ENCODE data around the gene U2AF1L4.

U2AF1L4 gene

DNA sequence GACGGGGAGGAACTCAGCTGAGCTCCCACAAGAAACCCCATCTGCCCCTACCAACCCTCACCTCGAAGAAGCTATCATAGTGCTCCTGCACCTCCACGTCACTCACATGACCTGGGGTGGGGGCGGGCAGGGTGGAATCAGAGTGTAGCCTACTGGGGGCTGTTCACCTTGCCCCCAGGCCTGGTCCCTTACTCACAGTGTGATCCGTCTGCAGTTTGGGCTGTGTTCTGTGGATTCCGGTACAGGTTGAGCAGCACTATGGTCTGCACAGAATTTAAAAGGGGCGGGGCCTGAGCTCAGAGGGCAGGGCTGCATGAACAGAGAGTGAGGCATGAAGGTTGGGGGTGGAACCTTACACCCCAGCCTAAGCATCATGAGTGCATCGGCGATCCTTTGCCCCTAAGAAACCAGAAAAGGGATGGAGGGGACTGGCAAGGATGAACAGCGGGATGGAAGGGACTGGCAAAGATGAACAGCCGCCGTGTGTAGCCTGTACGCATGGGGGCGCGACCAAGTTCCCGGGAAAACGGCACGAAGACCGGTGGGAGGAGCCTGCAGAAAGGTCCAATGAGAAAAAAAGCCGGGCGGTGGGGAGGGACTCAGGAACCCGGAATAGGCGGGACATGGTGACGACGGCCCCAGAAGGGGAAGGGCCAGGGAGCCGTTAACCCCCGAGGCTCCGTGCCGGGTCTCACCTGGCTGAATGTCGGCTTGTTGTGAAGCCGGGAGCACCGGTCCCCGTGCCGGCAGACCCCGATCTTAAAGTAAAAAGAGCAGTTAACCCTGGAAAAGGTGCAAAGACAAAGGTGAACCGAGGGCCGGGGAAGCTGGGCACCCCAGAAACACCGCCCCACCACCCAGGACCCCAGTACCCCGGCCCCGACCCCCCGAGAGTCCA is 539 bp downstream of the U2AF1L4 start:
- intact Hi-C loops (cut with DNase I), result no loop called here
- DNase-seq, result peak; percentile 93 to 99 (median 96)

DNA sequence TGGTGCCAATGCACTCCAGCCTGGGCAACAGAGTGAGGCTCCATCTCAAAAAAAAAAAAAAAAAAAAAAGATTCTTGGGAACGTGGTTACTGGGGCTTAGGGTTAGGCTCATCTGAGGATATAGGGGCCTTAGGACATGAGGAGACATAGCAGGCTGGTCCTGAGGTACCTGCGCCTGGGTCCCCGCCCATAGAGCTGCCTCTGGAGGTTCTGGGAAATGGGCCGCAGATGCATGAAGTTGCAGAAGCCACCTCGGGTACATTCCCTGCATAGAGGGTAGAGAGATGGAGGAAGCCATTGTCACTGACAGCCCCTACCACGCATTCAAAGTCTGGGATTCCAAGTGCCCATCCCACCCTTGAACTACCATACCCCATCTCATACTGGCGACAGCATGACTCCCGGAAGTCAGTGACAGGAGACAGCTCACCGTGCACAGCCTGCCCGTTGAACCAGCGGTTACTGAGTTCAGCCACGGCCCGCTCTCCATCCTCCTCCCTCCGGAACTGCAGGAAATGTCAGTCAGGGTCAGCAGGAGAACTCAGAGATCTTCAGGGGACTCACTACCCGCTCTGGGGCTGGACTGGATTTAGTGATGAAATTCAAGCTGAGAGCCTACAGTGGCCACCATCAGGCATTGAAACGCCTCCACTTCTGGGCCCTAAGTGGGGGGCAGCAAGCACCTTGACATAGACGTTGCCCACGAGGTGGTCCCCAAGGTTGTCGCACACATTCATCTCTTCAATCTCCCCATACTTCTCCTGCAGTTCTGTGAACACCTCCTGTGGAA is 1.4 kb downstream of the U2AF1L4 start:
- intact Hi-C loops (cut with DNase I), result no loop called here

DNA sequence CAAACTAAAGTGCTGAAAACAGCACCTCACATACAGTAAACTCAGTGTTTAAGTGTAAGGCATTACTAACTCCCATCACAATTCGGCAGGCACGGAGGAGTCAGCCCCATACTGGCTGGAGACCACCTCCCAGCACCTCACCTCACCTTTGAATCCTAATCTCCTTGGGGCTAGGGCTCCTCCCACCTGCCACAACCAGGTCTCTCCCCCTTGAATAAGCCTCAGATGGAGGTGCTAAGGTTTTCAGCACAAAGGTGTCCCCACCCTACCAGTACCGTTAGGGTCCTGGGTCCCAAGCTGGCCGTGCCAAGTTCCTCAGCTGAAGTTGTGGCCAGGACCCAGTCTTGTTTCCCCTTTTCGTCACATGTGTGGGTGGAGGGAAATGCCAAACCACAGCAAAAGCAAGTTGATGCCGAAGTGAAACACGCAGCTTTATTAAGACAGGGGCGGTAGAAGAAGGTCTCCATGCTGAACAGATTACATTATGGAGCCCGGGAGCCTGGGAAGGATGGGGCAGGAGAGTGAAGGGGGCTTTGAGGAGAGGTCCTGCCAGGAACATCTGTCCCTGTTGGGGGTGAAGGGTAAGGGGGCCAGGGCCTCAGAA is 3.0 kb downstream of the U2AF1L4 start, which contains the start of gene IGFLR1:
TSS of gene IGFLR1 (minus strand) at position 332 of the 604 bp plus-strand sequence. CDS start 1,272 bp downstream, outside the sequence.
- intact Hi-C loops (cut with DNase I), result no loop called here
- DNase-seq, result no peak

More for the DNA sequence above, 1.4 kb downstream of the U2AF1L4 start:
- no peak for DNase-seq

DNA sequence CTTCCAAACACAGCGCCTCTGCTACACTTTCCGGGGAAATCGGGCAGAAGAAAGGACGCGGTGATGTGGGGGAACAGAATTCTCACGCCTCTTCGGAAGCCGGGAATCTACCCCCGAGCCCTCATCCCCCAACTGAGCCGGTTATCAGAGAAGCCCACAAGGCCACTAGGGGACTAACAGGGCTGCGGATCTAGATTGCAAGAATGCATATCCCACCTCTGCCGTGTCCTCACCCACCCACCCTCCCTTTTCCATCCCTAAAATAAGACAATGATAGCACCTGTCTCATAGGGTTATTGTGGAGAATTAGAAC is 4.1 kb downstream of the U2AF1L4 start:
- no peak for DNase-seq
- intact Hi-C loops (cut with DNase I), result no loop called here

DNA sequence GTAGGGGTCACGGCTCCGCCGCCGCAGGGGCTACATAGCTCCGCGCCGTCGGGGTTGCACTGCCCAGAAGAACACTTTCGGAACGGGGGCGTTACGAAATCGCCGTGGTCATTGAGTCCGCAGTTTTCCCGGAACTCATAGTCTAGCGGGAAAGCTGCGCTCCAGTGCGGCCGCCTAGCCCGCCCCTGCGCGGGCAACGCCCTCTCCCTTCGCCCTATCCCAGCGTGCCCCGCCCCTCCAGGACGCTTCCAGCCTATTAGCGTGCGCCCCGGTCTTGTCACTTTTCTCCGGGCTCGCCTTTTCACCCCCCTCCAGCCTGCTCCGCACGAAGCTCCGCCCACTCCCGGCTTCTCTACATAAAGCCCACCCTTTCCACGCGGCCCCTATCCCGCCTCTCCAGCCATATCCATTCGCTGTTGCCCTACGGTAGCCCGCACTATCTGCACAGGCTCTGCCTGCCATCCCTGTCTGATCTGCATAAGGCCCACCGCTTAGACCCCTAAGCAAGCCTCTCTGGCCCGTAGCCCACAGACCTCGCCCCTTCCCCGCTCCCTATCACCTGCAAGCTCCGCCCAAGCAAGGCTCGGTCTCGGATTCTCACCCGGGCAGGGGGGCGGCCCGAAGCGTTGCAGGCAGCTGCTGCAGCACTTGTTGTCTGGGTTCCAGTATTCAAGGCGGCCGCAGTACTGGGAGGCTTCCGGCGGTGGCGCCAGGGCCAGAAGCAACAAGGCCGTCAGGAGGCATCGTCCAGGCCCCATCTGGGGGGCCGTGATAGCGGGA is 4.6 kb downstream of the U2AF1L4 start:
- peak; percentile 97 to 100 (median 99) for DNase-seq
- intact Hi-C loops (cut with DNase I), result loop anchor here (1.0 kb wide), 1 partner anchor 191 kb away; no protein-coding TSS in a partner anchor

DNA sequence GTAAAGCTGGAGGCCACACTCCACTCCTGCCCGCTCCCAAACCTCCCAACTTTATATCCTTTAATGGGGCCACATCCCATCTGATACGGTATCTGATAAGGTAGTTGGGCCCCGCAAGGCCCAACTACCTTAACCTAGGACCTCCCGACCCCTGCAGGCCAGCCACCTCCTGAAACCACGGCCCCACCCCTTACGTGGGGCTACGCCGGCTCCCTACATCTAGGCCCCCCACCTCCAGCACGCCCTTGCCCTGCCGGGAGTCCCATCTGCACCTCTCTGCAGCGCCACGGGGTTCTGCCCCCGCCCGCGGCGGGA is 5.2 kb downstream of the U2AF1L4 start:
- intact Hi-C loops (cut with DNase I), result loop anchor here (1.0 kb wide), 1 partner anchor 191 kb away; no protein-coding TSS in a partner anchor
- no peak for DNase-seq

DNA sequence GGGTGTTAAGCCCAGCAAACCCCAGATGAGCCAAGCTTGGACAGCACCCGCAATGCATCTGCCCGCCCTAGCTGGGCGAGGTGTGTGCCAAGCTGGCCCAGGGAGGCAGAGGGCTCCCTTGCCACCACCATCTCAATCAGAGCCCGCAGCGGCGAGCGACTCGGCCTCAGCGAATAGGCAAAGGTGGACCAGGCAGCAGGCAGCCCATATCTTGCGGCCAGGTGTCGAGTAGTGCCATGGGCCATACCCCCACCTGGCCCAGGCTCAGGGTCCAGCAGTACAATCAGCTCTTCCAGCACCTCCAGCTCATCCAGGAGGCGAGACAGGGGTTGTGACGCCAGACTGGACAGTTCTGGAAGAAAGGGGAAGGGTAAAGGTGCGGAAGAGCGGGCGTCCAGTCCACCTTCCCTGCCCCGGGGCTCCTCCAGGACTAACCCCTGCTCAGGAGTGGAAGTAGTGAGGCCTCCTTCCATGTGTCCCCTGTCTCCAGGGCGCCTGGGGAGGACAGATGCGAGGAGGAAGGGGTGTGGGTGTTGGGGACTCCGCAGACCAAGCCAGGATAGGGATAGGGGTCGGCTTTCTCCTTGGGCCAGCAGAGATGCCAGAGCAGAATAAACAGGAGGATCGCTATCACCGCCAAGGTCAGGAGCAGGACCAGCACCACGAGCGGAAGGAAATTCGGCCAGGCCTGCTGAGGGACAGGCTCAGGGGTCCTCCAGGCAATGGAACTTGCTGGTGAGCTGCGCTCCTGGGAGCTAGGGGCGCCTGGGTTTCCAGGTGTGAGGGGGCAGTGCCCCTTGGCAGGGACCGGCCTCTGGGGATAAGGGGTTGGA is 5.7 kb downstream of the U2AF1L4 start:
- no peak for DNase-seq
- intact Hi-C loops (cut with DNase I), result loop anchor here (1.0 kb wide), 1 partner anchor 192 kb away; no protein-coding TSS in a partner anchor

DNA sequence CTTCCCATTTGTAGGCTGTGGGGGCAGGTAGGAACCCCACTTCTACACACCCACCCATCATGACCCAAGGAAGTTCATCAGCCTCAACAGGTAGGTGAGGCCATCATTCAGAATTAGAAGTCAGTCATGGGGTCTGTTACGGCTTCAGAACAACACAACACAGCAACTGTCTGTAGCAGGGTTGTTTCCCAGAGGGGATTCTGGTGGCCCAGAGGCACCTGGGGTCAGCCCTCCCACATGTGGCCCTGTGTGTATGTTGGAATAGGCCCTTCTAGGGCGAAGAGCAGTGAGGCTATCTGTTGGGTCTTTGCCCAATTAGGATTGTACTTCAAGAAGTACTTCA is 6.4 kb downstream of the U2AF1L4 start:
- no peak for DNase-seq
- intact Hi-C loops (cut with DNase I), result no loop called here

DNA sequence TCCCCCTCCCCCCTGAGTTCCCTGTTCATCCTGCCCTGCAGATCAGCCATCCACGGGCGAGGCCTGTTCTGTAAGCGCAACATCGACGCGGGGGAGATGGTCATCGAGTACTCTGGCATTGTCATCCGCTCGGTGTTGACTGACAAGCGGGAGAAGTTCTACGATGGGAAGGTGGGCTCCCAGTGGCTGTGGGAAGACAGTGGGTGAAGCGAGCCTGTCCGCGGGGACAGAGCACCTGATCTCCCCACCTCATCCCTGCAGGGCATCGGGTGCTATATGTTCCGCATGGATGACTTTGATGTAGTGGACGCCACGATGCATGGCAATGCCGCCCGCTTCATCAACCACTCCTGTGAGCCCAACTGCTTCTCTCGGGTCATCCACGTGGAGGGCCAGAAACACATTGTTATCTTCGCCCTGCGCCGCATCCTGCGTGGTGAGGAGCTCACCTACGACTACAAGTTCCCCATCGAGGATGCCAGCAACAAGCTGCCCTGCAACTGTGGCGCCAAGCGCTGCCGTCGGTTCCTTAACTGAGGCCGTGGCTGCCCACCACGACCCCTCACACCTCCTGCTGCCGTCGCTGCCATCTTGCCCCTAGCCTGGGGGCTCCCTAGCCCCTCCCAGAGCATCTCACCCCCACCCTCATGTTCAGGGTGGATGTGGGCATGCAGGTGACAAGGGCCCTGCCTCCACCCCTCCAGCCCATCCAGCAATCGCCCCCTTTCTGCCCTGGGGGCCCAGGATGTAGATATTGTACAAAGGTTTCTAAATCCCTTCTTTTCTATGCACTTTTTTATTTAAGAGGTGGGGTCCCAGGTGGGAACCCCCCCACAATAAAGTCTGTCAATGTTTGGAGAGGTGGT is 7.0 kb downstream of the U2AF1L4 start:
- peak in 1 of 10 donors; percentile 72 for DNase-seq
- intact Hi-C loops (cut with DNase I), result no loop called here

DNA sequence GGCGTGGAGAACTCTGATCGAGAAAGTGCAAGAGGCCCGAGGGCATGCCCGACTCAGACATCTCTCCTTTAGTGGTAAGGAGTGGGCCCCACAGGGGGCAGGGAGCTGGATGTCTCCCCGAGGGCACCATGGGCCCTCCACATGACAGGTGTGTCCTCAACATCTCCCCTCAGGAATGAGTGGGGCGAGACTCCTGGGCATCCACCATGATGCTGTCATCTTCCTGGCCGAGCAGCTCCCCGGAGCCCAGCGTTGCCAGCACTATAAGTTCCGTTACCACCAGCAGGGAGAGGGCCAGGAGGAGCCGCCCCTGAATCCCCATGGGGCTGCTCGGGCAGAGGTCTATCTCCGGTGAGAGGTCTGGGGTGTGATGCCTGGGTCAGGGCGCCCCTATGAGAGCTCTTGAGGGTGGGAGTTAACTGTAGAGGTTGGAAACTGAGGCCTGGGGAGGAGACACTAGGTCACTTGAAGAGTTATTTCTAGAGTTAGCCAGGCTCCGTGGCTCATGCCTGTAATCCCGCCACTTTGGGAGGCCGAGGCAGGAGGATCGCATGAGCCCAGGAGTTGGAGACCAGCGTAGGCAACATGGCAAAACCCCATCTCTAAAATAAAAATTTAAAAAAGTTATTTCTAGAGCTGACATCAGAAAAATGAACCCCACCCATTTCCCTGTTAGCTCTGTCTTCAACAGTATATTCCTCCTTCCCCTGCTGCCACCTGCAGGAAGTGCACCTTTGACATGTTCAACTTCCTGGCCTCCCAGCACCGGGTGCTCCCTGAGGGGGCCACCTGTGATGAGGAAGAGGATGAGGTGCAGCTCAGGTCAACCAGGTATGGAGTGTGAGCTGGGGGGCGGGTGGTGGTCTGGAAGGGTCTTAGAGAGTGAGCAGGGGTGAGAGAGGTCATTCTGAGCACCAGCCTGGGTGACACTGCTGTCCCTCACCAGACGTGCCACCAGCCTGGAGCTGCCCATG is 8.0 kb downstream of the U2AF1L4 start:
- peak in 1 of 10 donors; percentile 73 for DNase-seq
- intact Hi-C loops (cut with DNase I), result no loop called here

DNA sequence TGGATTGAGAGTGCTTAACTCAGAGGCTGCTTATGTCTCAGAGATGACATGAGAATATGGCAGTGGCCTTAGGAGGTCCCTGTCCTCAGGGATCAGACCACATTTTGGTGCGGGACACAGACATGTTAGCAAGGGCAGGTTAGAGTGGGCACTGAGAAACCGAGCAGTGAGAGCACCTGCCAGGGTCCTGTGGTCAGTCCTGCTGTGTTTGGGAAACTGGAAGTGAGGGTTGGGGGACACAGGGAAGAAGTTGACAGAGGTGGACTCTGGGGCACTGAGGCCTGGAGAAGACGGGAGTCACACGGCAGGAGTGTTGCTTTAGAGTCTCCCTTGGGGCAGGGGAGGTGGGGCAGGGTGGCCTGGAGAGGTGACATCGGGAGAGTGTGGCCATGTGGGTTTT is 10.3 kb downstream of the U2AF1L4 start:
- DNase-seq, result no peak
- intact Hi-C loops (cut with DNase I), result no loop called here

DNA sequence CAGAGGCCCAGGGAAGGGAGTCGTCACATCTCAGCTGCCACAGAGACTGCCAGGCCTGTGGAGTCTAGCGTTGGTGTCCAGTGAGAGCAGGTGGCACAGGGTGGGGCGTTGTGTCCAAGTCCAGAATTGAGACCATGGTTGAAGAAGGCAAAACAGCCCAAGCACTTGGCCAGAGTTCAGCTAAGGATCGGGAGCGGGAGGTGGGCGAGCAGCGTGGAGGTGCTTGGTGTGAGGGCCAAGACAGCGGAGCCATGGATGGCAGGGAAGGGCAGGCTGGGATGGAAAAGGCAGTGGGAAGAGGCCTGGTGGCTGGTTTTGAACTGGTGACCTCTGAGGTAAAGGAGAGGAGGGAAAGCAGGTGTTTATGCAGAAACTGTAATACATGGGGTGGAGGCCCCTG is 10.9 kb downstream of the U2AF1L4 start:
- intact Hi-C loops (cut with DNase I), result no loop called here
- no peak for DNase-seq

DNA sequence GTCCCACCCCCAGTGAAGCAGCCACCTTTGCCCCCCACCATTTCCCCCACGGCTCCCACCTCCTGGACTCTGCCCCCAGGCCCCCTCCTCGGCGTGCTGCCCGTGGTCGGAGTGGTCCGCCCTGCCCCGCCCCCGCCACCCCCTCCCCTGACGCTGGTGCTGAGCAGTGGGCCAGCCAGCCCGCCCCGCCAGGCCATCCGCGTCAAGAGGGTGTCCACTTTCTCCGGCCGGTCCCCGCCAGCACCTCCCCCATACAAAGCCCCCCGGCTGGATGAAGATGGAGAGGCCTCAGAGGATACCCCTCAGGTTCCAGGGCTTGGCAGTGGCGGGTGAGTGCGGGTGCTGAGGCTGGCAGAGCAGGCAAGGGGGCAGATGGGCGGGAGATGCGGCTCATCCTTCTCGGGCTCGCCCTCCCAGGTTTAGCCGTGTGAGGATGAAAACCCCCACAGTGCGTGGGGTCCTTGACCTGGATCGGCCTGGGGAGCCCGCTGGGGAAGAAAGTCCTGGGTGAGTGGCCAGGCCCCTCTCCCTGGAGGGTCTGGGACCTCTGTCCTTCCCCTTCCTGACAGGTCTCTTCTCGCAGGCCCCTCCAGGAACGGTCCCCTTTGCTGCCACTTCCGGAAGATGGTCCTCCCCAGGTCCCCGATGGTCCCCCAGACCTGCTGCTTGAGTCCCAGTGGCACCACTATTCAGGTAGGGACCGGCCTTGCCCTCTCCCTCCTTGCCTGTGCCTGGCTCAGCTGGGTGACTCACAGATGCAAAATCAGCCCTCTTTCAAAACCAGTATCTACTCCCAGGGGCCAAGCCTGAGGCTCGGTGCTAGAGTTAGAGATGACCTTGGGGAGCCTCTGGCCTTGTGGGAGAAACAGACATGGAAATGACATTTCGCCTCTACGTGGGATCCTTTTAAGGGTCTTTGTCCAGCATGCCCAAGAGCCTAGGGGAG is 11.8 kb downstream of the U2AF1L4 start:
- no peak for DNase-seq
- intact Hi-C loops (cut with DNase I), result no loop called here

DNA sequence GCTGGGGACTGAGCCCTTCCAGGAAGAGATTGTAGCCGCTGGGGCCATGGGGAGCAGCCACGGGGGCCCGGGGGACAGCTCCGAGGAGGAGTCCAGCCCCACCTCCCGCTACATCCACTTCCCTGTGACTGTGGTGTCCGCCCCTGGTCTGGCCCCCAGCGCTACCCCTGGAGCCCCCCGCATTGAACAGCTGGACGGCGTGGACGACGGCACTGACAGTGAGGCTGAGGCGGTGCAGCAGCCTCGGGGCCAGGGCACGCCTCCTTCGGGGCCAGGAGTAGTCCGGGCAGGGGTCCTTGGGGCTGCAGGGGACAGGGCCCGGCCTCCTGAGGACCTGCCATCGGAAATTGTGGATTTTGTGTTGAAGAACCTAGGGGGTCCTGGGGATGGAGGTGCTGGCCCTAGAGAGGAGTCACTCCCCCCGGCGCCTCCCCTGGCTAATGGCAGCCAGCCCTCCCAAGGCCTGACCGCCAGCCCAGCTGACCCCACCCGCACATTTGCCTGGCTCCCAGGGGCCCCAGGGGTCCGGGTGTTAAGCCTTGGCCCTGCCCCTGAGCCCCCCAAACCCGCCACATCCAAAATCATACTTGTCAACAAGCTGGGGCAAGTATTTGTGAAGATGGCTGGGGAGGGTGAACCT is 12.6 kb downstream of the U2AF1L4 start:
- DNase-seq, result no peak
- intact Hi-C loops (cut with DNase I), result no loop called here

DNA sequence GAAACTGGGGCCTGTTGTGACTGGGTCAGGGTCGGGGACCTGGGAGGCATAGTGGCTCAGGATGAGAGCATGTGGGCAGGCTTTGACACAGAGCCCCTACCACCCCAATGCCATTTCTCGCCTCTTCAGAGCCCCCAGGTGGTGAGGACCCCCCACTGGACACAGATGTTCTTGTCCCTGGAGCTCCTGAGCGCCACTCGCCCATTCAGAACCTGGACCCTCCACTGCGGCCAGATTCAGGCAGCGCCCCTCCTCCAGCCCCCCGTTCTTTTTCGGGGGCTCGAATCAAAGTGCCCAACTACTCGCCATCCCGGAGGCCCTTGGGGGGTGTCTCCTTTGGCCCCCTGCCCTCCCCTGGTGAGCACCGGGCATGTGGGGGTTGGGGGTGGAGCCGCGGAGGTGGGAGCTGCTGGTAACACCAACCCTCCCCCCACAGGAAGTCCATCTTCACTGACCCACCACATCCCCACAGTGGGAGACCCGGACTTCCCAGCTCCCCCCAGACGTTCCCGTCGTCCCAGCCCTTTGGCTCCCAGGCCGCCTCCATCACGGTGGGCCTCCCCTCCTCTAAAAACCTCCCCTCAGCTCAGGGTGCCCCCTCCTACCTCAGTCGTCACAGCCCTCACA is 13.3 kb downstream of the U2AF1L4 start:
- DNase-seq, result no peak
- intact Hi-C loops (cut with DNase I), result no loop called here

All from posterior cingulate gyrus (tissue), 11 donors.